HG03095 (cell line): ENCODE data around the gene C8B.

Experiments used
- ATAC-seq: cut with Tn5 transposase; IDR thresholded peaks from one replicate; pipeline ENCODE4 v1.9.1; 2021; ENCODE audit warnings: moderate library complexity; ENCODE audit not compliant: unreplicated experiment

Gene C8B

DNA sequence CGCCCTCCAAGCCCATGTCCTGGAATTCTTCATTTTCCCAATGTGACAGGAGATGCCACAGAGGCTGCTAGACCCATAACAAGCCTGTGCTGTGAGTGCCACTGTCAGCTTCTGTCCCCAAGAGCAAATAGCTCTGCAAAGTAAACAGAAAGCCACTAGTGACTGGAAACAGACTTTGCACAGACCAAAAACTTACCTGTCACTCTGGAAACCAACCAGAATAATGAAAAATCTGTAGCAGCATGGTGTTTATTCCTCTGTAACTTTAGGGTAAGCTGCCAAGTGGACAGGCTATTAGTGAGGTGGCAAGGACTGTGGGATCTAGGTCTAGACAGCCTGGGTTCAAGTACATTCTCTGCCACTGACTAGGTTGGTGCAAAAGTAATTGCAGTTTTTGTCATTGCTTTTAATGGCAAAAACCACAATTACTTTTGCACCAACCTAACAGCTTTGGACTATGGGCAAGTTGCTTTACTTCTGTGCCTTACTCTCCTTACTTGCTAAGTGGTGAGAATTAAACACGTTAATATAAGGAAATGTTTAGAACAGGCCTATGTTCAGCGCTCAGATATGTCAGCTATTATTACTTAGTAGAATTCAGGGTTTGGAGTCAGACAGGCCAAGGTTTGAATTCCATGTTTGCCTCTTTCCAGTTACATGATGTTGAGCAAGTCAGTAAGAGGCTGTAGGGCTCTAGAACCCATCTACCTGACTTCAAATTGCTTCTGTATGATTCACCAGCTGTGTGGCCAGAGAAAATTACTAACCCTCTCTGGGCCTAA is at the start of gene C8B:
Gene C8B (minus strand): TSS at position 100 of the 782 bp plus-strand sequence. CDS start 67 bp downstream, at position 33.
- no peak for ATAC-seq

DNA sequence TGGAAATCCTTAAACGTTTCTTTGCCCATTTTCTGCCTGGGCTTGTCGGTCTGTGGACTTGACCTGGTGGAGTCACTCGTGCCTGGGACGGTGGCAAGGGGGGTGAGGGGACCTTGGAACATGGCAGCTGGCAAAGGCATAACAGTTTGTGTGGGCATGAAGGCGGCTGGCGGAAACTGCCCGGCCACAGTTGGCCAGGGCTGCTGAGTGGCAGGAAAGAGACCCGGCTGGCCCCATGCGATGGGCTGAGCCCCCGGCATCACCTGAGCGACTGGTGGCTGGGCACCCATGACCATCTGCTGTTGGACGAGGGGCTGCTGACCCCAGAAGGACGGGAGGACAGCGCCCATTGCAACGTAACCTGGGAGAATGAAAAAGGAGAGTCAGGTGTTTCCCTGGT is 49.3 kb upstream of the C8B start:
- ATAC-seq: no peak

GRCh38 chr1:57013522-57013921 is 47.7 kb upstream of the C8B start:
- no peak for ATAC-seq

DNA sequence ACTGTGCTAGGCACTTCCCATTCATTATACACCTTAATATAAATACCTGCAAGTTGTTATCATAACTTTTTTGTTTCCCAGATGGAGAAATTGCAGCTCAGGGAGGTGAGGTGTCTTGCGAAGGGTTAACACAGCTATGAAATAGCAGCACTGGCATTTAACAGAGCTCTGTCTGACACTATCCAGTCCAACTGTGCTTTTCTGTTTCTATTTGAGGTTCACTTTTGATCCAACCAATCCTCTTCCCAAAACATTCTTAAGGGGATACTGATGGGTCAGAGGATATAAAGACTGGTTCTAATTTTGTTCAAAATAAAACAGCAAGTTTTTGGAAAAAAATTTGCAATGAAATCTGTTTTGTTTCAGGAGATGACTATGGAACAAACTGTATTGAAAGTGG is 46.5 kb upstream of the C8B start:
- no peak for ATAC-seq

GRCh38 chr1:57010511-57010910 is 44.7 kb upstream of the C8B start:
- no peak for ATAC-seq

- ATAC-seq: no peak
These were observed 42.1 kb upstream of the C8B start for GRCh38 chr1:57007948-57008347.

DNA sequence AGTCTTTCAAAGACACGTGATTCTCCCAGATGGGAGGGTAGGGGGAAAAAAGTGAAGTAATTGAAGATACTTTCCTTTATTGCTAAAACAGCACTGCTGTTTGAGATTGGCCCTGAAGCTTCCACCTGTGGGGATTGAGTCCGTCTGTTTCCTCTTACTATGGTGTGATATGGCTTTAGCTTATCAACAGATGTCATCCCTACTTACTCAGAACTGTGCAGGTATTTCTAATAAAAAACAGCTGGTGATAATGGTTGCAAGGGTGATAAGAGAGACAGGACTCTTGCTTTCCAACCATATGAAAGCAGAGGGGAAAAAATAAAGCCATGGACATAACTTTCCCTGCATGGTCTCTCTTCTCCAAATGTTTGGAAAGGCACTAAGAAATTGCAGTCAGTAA is 41.7 kb upstream of the C8B start:
- no peak for ATAC-seq

- ATAC-seq: no peak
These were observed 37.8 kb upstream of the C8B start for GRCh38 chr1:57003398-57004139.

DNA sequence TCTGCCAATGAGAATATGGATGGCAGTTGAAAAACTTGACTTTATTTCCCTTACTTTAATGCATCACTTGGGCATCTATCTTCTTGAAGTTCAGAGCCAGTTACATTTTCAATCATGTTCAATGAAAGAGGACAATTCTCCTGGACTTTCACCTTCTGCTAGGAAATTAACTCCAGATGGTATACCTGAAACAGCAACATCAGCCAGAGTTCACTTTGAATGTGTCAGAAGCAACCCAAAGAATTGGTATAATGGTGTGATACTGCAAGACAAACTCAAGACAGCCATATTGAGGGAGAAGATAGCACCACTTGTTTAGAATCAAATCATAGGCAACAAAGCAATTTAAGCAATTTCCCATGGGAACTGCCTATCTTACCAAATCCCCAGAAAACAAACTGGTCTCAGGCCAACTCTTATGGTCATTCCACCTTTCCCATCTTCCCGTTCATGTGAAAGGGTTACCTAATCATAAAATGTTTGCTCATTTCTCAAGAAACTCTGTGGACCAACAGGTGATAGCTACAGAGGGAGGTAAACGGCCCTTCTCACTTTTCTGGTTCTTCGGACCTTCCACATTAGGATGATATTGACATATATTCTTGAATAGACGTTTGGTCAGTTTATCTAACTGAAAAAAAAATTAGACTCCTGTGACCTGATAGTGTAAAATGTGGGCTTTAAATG is 29.7 kb upstream of the C8B start:
- ATAC-seq: no peak

DNA sequence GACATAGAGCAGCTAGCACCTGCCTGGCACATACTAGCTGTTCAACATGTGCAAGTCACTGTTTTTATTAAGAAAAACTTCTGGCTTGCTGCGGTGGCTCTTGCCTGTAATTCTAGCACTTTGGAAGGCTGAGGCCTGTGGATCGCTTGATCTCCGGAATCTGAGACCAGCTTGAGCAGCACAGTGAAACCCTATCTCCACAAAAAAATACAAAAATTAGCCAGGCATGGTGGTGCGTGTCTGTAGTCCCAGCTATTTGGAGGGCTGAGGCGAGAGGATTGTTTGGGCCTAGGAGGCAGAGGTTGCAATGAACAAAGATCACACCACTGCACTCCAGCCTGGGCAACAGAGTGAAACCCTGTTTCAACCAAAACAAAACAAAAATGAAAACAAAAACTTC is 27.7 kb upstream of the C8B start:
- no peak for ATAC-seq

GRCh38 chr1:56992318-56993125 is 26.7 kb upstream of the C8B start:
- no peak for ATAC-seq

- ATAC-seq: no peak
These were observed 25.8 kb upstream of the C8B start for GRCh38 chr1:56991576-56991975.

DNA sequence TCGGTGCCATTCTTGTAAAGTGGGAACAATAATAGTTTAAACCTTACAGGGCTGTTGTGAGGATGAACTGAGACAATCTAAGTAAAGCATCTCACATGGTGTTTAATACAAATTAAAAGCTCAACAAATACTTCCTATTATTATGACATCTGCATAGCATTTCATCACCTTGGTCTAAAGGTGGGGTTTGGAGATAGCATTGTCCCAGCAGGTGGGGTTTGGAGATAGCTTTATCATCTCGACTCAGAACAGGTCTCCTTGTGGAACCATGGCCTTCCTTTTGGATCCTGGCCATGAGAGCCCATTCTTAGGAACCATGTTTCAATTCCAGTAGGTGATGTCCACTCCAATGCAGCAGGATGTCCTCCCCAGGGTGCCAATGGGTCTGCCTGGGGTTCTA is 20.6 kb upstream of the C8B start:
- no peak for ATAC-seq

DNA sequence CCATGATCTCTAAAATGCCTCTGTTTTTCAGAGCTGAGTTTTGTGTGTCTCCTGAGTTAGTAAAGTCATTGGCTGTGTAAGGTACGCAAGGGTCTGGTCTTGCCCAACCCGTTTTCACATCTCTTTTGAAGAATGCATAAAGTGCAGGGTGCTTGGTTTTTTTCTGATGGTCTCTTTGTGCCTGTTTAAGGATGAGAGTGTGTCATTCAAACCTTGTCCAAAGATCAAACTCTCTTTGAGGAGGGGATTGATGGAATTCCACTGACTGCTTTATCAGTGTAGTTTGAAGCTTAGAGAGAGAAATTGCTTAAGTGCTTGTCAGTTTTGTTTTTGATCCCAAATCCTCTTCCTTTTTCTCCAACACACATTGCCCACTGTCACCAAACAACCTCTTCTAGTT is 20.0 kb upstream of the C8B start:
- no peak for ATAC-seq

GRCh38 chr1:56983484-56983883 is 17.7 kb upstream of the C8B start:
- ATAC-seq: no peak

DNA sequence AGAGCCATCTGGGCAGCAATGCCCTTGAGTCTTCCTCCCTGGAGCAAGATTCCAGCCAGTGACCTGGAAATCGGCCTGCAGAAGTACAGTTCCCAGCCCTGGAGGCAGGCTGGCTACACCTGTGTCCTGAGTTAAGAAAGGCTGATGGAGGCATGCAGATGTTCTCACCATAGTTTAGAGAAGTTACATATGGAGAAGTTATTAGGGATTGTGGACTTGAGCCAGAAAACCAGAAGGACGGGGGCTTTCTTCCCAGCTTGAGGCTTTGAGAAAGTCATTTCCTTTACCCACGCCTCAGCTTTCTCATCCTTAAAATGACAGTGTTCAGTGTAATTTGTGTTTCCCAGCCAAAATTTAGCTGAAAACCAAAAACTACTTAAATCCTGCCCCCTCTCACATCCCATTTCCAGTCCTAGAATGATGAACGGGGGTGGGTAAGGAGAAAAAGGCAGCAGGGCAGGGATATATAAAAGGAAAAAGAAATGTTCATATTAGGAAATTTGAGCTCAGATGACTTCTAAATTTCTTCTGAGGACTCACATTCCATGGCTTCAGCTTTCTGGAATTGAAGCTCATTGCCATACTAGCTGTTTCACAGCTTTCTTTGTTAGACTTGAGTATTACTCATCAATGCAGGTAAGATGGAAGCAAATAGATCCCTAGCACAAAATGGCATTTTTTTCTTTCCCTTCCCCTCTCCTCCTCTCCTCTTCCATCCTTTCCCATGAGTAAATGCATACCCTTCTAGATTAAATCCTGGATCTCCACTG is 14.4 kb upstream of the C8B start:
- no peak for ATAC-seq

- ATAC-seq: no peak
These were observed 13.0 kb upstream of the C8B start for GRCh38 chr1:56978819-56979218.

DNA sequence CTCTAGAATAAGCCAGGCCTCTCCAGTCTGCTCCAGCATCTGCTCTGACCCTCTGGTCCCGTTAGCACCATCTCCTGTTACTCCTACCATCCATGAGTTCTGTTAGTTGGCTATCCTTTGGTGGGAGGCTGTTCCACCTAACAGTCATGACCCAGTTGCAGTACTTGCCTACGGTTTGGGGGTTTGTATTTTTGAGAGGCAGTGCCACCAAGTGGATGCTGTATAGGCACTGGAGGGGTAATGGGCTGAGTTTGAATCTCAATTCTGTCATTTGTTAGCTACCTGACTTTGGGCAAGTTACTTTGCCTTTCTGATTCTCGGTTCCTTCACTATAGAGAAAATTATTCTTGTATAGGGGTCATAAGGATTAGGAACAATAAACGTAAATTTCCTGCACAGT is 12.1 kb upstream of the C8B start:
- ATAC-seq: no peak

GRCh38 chr1:56975446-56975845 is 9.6 kb upstream of the C8B start:
- no peak for ATAC-seq
